RPMI7951 (cell line): ENCODE data around the gene CLPTM1L. TPM values are rescaled to one million over a fixed set of nuclear protein-coding genes. Genes with fewer than 3 reads are reported as not detected.
"Not testable (repeated sequence)": the region's sequence is repeated elsewhere in the genome, so short reads cannot be mapped to it uniquely, and the experiment has no call there.

Experiments
- DNase-seq: peaks from one replicate; pipeline ENCODE4 v3.0.0-alpha.2; 2012; ENCODE audit warnings: low read depth
- total RNA-seq: library from RNA; depleted of rRNA; stranded (reverse); fragments of >200 nt; shearing (Covaris generic); gene quantifications from 2 replicates; pipeline ENCODE4 v1.2.3, GENCODE V29; 2014

CLPTM1L gene
- total RNA-seq, 1 experiment from 2014 or later, result 141 TPM

DNA sequence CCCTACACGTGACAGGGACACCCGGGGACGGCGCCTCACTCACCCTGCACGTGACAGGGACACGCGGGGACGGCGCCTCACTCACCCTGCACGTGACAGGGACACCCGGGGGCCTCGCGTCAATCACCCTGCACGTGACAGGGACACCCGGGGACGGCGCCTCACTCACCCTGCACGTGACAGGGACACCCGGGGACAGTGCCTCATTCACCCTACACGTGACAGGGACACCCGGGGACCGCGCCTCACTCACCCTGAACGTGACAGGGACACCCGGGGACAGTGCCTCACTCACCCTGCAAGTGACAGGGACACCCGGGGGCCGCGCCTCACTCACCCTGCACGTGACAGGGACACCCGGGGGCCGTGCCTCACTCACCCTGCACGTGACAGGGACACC lies 55.3 kb downstream of the CLPTM1L start:
- DNase-seq, result not testable (repeated sequence)

DNA sequence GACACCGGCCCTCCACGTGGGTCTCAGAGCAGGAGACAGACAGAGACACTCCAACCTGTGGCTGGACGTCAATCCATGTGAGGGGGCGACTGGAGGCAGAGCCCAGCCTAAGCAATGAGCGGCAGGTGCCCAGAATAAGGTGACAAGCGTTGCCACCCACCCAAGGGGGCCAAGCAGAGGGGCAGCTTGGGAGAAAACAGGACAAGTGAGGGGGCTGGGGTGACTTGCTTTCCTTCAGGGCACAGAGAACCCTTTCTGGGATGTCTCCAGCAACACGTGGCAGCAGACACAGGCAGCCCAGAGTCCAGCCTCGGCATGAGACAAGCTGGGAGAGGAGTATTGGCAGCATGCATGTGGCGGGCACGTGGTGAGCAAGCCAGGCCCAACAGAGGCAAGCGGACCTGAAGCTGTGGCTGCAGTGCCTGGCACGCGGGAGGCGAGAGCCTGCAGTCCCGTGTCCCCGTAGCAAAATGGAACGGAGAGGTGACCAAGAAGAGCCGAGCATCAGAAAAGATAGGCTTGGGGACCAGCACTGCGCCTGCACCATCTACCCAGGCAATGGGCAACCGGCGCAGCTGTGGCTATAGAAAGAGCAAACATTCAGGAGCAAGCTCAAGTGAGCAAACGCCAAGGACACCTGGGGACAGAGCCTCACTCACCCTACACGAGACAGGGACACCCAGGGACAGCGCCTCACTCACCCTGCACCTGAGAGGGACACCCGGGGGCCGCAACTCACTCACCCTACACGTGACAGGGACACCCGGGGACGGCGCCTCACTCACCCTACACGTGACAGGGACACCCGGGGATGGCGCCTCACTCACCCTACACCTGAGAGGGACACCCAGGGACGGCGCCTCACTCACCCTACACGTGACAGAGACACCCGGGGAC lies 56.2 kb downstream of the CLPTM1L start:
- DNase-seq, result no peak

- DNase-seq, result no peak
Measured at GRCh38 chr5:1285883-1286291, 59.0 kb downstream of the CLPTM1L start.

- DNase-seq, result no peak
Measured at GRCh38 chr5:1285141-1285540, 59.8 kb downstream of the CLPTM1L start.

DNA sequence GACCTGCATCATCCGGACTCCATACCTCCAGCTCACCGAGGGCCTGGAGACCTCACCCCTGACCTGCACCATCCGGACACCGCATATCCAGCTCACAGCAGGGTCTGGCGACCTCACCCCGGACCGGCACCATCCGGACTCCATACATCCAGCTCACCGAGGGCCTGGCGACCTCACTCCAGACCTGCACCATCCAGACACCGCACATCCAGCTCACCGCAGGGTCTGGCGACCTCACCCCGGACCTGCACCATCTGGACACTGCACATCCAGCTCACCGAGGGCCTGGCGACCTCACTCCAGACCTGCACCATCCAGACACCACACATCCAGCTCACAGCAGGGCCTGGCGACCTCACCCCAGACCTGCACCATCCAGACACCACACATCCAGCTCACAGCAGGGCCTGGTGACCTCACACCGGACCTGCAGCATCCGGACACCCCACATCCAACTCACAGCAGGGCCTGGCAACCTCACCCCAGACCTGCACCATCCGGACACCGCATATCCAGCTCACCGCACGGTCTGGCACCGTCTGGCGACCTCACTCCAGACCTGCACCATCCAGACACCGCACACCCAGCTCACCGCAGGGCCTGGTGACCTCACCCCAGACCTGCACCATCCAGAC lies 60.4 kb downstream of the CLPTM1L start:
- not testable (repeated sequence) for DNase-seq

GRCh38 chr5:1283729-1284041 lies 61.2 kb downstream of the CLPTM1L start:
- DNase-seq, result not testable (repeated sequence)

GRCh38 chr5:1282993-1283728 lies 61.7 kb downstream of the CLPTM1L start:
- not testable (repeated sequence) for DNase-seq

DNA sequence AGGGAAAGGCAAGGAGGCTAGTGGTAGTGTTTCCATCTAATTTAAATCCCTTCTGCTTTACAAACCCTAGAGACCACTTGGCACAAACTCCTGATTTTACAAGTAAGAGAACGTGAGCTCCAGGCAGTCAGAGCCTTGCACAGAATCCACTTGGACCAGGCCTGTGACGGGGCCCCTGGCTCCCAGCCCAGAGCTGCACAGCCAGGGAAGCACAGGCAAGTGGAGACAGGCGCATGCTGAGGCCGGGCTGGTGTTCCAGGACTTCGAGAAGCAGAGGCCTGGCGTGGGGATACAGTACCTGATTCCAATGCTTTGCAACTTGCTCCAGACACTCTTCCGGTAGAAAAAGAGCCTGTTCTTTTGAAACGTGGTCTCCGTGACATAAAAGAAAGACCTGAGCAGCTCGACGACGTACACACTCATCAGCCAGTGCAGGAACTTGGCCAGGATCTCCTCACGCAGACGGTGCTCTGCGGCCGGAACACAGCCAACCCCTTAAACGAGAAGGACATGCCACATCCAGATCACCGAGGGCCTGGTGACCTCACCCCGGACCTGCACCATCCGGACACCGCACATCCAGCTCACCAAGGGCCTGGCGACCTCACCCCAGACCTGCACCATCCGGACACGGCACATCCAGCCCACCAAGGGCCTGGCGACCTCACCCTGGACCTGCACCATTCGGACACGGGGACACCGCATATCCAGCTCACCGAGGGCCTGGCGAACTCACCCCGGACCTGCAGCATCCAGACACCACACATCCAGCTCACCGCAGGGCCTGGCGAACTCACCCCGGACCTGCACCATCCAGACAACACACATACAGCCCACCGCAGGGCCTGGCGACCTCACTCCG lies 62.5 kb downstream of the CLPTM1L start:
- no peak for DNase-seq

GRCh38 chr5:1281038-1281882 lies 63.6 kb downstream of the CLPTM1L start:
- no peak for DNase-seq

DNA sequence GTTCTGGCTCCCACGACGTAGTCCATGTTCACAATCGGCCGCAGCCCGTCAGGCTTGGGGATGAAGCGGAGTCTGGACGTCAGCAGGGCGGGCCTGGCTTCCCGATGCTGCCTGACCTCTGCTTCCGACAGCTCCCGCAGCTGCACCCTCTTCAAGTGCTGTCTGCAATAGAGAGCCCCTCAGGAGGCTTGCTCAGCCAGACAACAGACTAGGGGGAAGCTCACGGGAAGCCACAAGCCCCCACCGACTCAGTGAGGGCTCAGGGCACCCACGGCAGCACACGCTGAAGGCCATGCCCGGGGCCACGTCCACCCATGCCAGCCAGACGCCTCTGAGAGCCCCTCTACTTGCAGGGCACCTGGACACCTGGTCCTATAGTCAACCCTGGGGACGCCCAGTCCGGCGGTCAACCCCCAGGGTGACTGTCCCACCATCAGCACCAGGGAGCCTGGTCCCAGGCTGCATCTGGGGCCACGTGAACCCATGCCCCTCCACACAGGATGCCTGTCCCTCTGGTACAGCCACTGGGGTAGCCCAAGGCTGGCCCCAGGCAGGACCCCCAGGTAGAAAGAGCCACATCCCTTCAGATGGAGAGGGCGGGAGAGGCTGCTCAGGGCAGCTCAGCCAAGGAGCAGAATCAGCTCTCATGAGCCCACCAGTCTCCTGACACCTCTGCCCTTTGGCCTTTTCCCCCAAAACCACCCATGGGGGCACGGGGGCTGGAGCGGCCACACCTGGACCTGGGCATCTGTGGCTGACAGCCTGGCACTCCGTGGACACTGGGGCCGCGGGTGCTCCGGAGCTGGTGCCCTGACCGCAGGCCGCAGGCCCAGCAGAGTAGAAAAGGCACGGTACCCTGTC lies 64.5 kb downstream of the CLPTM1L start:
- DNase-seq, result no peak

DNA sequence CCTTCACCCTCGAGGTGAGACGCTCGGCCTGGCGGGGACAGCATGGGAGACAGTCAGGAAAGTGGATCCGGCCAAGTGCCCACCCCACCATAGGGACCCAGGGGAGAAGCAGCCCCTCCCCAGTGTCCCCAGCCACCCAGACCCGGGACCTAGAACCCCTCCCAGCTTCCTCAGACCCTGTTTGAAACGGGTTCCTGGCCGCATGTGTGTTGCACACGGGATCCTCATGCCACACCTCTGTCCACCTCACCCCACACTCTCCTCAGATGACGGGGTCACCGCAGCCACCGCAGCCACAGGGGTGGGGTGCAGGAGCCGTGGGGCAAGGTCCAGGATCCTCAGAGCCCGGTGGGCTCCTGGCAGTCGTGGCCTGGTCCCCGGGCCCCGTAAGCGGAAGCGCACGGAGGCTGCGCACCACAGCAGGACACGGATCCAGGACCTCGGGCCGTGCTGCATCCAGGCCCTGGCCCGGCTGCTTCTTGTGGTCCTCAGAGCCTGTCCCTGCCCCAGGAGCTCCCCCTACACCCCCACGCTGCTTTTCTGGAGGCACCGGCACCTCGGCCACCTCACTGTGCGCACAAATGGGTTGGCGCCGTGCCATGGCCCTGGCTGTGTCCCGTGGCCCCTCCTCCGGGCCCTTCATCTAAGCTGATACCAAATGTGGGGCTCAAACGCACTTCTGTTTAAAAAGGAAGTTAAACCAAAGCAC lies 65.3 kb downstream of the CLPTM1L start:
- DNase-seq, result no peak

- no peak for DNase-seq
Measured at GRCh38 chr5:1278656-1279442, 66.0 kb downstream of the CLPTM1L start.

DNA sequence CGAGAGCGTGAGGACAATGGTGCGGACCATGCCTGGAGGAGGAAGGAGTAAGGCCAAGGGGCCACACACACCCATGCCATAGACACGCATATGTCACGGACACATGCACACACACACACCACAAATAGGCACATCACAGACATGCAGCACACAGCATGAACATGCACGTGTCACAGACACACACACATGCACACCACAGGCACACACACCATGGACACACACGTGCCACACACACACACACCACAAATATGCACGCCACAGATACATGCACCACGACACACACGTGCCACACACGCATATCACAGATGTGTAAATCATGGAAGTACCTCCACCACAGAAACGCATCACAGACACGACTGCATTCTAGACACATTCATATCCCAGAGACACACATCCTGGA lies 66.7 kb downstream of the CLPTM1L start:
- no peak for DNase-seq

- no peak for DNase-seq
Measured at GRCh38 chr5:1277781-1278180, 67.1 kb downstream of the CLPTM1L start.

DNA sequence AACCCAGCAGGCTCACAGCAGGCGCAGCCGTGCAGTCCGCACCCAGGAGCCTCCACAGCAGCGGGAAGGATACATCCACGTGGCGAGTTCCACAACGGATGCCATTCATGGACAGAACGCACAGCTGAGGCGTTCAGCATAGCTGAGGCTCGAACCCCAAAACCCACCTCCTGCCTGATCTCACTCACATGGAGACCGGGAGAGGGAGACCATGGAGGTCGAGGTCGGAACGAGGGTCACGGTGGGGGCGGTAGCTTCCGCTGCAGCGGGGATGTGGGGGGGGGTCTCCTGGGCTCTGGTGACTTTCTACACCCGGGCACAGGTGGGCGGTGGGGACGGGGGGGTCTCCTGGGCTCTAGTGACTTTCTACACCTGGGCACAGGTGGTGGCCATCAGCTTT lies 67.6 kb downstream of the CLPTM1L start:
- no peak for DNase-seq

GRCh38 chr5:1276930-1277329 lies 68.0 kb downstream of the CLPTM1L start:
- DNase-seq, result no peak

DNA sequence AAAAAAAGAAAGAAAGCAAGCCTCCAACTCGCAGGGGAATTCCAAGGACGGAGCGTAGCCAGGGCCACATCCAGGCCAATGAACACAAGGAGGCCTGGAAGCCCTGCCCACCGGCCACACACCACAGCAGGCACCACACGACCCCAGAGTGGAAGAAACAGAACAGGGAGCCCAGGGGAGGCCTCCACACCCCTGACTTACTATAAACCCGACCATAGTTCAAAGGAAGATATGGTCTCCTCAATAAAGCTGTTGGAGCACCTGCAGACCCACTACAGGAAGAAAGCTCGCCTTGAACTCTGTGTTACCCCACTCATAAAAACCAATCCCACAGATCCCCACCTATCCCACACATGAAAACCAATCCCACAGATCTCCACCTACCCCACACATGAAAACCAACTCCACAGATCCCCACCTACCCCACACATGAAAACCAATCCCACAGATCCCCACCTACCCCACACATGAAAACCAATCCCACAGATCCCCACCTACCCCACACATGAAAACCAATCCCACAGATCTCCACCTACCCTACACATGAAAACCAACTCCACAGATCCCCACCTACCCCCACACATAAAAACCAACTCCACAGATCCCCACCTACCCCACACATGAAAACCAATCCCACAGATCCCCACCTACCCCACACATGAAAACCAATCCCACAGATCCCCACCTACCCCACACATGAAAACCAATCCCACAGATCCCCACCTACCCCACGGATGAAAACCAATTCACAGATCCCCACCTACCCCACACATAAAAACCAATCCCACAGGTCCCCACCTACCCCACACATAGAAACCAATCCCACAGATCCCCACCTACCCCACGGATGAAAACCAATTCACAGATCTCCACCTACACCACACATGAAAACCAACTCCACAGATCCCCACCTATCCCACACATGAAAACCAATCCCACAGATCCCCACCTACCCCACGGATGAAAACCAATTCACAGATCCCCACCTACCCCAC lies 69.2 kb downstream of the CLPTM1L start:
- DNase-seq, result not testable (repeated sequence)
